ENCODE data around the gene CAPG.
"Not testable (repeated sequence)": the region's sequence is repeated elsewhere in the genome, so short reads cannot be mapped to it uniquely, and the experiment has no call there.

CAPG gene

DNA sequence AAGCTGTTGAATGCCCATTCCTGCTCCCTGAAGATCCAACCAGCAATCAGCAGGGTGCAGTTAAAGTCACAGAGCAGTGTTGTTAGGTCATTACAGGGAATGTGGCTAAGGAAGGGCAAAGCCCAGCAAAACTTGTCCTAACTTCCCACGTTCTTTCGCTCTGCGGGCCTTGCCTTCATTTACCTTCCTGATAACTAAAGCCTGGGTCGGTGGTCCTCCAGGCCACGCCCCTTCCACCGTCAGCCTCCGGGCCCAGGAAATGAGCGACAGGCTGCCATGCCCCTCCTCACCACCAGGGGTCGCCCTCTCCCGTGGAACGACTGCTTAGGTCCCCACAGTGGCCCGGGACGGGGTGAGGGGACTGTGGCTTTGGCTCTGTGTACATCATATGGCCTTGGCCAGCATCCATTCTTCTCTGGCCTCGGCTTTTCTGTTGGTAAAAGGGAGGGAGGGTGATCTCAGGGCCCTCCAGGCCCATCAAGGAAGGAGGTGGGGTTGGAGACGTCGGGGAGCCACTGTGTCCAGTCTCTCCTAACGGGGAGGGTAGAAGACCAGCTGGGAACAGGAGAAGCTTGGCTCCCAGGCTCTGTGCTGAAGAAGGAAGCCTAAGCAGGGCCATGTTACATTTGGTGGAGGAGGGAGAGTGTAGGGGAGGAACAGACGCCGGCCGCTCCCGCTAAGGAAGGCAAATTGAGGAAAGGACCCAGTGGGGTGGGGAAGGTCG, 10.5 kb upstream of the CAPG start:
- peak; percentile 87 to 99 (median 91) for DNase-seq (ENCODE audit: low read depth in 2 of 3, low spot score in 1 of 3)

DNA sequence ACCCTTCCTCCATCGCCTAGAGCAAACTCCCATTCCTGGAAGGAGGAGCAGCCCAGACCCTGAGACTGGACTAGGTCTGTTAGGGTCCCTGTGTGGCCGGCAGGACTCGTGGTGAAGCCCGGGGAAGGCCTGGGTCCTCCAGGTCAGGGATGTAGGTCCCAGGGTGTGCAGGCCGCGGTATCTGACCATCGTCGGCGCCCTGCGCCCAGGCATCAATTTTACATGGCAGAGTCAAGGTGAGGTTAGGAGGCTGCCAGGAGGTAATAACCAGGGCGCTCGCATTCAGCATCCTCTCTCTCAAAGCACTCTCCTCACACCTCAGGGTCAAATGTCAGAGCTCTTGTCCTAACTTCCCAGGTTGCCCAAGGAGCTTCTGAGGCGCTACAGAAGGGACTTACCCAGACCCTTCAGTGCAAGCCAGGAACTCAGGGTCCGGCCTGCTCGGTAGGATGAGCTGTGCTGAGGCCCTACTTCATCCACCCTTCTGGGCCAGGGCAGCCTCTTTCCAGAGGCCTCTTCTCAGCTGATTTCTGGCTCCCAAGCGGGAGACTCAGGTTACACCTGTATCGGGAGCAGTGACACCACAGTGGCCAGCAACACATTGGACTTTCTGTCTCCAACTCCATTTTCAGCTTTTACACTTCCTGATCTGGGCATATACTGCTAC, 9.0 kb upstream of the CAPG start:
- no peak for DNase-seq (ENCODE audit: low read depth in 2 of 3, low spot score in 1 of 3)

DNA sequence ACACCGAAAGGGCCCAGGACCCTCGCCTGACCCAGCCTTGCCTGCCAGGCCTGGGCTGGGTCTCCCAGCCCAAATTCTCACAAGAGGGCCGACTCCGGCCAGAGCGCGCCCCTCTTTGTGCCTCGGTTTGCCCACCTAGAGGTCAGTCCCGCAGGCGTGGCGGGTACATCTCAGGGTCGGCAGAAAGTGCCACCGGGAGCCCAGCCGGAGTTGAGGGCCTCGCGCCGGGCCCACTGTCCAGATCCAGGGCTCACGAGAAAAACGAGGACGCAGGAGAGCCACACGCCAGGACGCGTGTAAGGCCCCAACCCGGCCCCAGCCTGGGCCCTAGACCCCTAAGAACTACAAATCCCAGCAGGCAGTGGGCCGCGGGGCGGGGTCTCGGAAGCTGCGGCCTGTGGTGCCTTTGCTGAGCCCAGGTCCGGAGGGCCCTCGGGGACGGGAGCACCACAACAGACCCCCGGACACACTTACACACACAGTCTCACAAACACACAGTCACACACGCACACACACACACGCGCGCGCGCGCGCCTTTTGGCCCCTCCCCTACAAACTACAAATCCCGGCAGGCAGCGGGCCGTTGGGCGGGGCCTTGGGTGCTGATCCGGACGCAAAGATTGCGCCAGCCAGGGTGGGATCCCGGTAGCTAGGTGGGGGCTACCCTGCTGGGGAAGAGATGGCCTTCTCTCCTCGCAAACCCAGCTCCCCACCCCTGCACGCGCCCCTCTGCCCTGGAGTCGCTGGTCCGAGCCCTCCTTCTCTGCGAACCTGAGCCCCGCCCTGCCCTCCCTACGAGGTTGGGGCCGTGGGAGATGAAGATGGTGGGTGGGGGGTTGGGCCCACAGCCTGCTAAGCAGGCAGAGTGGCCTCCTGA, 8.2 kb upstream of the CAPG start, which contains the start of gene SH2D6:
Gene SH2D6, plus strand, starts transcription at position 583 of the 877 bp plus-strand sequence. CDS start 10,752 bp downstream, outside the sequence.
- DNase-seq (ENCODE audit: low read depth in 2 of 3, low spot score in 1 of 3) = peak; percentile 69 to 81 (median 78)

DNA sequence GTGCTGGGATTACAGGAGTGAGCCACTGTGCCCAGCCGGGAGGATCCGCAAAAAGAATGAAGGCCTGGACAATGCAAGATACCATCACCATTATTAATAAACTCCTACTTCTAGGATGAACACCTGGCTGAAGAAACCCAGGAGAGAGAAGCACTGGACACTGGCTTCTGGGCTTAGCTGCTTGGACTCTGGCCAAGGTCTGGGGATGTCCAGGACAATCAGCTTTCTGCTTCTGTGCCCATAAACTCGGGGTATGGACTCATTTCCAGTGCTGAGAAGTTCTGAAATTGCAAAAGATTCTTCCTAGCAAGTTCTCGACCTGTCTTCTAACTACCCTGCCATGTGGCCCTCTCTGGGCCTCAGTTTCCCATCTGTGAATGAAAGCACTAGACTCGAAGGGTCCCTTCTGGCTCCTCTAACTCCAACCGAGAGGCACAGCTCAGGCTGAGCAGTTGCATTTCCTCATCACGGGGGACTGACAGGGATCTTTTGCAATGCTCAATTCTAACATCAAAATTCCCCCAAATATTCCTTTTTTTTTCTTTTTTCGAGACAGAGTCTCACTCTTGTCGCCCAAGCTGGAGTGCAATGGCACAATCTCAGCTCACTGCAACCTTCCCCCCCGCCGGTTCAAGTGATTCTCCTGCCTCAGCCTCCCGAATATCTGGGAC, 5.9 kb upstream of the CAPG start:
- DNase-seq (ENCODE audit: low read depth in 2 of 3, low spot score in 1 of 3) = no peak

DNA sequence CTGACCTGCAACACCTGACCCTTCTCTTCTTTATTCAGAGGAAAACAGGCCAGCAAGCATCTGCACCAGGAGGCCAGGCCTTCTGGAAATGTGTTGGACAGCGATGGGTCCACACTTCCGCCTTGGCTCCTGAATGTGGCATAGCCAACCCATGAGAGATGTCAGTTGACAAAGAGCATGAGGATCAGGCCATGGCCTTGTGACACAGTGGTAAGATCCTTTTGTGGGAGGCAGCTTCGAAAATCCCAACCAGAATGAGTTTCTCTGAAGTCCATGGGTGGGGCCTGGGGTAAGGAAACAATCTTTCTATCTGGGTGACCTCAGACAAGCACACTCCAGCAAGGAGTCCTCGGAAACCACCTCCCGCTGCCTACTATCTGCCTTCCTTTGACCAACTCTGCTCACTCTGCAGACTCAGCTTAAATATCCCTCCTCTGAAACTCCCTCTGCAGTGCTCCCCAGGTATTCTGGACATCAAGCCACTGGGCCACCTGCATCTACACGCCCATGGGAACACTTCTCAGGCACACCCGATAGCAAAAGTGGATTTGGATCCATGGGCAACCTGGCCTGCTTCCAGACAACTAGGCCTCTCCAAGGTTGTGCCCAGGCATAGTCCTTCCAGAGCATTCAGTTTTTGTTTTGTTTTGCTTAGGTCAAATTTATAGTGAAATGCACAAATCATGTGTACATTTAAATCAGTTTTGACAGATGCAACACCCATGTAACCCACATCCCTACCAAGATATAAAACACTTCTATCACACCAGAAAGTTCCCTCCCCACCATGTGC, 4.8 kb upstream of the CAPG start:
- DNase-seq (ENCODE audit: low read depth in 2 of 3, low spot score in 1 of 3) = no peak

DNA sequence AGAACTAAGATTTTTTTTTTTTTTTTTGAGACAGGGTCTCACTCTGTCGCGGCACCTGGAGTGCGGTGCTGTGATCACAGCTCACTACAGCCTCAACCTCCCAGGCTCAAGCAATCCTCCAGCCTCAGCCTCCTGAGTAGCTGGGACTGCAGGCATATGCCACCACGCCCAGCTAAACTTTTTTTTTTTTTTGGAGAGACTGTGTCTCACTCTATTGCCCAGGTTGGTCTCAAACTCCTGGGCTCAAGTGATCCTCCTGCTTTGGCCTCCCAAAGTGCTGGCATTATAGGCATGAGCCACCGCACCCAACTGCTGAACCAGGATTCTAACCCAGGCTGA, 4.2 kb upstream of the CAPG start:
- not testable (repeated sequence) for DNase-seq (ENCODE audit: low read depth in 2 of 3, low spot score in 1 of 3)

DNA sequence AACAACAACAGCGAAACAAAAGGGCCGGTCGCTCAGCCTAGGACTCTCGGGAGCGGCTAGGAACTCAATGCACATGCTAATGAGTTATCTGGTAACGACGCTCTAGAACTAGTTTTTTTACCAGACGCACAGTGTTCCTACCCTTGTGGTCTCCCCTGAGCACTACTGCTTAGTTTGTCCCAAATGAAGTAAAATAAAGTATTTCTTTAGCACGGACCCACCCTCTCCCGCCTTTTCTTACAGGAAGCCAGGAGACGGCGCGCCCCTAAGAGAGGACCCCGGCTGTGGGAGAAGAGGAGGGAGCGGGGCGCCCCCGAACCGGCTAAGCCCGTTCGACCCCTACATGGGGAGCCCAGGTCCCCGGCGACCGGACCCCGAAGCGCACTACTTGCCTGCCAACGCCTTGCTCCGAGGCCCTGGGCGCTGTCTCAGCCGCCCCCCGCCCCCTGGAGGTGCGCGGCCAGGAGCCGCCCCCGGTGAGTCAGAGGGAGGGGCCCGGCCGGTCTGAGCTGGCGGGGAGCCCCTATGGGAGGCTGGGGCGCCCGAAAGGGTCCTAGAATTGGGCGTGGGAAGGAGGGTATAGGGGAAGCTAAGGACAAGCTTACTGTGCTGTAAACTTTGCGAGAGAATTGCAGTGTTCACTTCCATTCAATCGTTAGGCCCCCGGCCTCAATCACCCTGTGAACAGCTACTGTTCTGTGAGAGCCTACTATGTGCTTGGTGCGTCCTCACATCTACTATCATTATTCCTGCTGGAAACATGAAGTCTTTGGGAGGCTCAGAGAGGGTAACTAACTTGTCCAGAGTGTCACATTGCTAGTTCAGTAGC, 3.6 kb upstream of the CAPG start:
- DNase-seq (ENCODE audit: low read depth in 2 of 3, low spot score in 1 of 3) = no peak

DNA sequence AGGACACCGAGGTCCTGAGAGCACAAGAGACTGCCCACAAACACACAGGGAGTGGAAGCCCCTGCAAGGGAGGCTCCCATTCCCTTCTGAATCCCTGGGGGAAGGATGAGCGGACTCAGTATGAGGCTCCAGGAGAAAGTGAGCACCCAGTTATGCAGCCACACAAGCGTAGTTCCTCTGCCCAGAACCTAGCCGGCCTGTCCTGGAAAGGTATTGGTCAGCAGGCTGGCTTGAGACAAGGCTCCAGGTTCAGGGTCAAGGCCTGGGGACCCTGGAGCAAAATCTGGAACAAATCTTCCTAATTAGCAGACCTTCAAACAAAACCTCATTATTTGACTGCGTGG, 1.2 kb upstream of the CAPG start:
- no peak for DNase-seq (ENCODE audit: low read depth in 2 of 3, low spot score in 1 of 3)

DNA sequence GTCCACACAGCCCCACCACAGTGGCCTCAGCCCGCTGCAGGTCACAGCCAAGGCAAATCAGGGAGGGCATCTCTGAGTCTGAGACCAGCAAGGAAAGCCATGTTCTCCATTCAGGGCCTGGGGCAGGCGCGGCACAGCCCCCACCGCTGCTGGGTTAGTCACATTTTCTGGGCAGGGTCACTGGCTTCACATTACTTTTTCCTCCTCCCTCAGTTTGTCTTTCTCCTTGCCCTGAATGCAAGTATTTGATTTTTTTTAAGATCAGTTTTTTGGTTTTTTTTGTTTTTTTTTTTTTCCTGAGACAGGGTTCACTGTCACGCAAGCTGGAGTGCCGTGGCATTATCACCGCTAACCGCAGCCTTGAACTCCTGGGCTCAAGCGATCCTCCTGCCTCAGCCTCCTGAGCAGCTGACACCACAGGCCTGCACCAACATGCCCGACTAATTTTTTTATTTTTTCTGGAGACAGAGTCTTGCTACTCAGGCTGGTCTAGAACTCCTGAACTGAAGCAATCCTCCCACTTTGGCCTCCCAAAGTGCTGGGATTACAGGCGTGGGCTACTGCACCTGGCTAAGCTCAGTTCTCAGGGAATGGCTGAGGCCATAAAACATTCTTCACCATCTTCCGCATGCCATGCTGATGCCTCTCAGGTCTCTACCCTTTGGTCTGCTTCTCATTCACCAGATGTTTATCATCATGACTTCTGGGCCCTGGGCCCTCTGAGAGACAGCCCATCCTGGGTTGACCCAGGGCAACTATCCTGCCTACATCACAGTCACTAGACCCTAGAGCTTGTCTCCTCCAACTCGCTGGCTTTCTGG, 628 bp upstream of the CAPG start:
- DNase-seq (ENCODE audit: low read depth in 2 of 3, low spot score in 1 of 3) = no peak

DNA sequence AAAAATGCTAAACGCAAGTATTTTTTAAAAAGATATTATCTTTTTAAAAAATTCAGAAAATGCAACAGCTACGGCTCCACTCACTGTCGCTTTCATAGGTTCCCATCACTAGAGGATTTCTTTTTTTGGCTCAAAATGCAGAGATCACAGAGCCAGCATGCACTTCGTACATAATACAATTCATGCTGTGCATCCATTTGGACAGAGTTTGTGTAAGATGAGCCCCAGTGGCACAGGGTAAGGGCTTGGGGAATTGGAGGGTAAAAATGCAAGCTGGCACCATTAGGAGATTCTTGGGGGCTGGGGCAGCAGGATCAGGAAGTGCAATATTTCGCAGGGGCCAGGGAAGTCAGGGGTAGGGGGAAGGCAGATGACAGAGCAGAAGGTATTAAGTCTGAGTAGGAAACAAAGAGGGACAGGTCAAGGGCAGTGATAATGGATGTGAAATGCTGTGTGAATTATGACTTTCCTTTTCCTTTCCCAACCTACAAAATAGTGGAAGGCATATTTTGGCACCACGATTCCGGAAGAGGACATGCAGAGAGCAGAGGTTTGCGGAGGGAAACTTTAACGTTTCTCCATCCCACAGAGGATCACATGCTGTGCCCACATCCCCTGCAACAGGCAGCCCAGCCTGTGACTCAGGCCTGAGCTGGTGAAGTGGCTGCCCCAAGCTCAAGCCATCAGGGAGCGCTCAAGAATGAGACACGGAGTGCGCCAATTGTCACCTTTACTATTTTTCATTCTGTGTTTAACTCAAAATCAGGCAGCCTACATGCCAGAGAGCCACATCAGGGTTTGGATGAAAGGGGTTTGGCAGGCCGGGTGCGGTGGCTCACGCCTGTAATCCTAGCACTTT, 4.7 kb downstream of the CAPG start:
- peak; percentile 51 to 63 (median 52) for DNase-seq (ENCODE audit: low read depth in 2 of 3, low spot score in 1 of 3)

DNA sequence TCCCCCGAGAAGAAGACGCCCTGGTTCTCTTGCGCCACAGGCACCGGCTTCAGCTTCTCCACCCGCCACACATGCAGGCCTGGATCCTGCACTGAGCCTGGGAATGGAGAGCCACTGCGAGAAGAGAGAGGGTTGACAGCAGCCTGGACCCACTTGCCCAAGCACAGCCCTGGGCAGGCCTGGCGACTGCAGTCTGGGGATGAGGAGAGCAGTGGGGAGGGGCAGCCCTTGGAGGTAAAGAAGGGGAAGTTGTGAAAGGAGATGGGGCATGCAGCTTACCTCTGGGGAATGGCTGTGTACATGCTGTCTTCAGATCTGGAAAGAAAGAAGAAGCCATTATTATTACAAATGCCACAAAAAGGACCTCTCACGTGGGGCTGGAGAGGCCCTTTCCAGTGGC, 8.3 kb downstream of the CAPG start:
- DNase-seq (ENCODE audit: low read depth in 2 of 3, low spot score in 1 of 3) = no peak

DNA sequence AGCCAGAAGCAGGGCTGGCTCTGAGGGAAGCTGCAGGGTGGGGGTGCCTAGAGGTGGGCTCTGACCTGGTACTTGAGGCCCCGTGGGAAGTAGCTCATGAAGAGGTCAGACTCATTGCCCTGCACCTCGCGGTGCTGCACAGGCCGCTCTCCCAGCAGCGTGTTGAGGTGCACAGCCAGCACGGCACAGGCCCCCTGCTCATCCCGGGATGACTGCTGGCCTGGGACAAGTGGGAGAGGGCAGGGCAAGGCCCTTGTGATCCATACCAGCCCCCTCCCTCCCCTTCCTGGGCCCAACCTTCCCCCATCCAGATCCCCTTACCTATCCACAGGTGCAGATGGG, 8.7 kb downstream of the CAPG start:
- DNase-seq (ENCODE audit: low read depth in 2 of 3, low spot score in 1 of 3) = no peak

DNA sequence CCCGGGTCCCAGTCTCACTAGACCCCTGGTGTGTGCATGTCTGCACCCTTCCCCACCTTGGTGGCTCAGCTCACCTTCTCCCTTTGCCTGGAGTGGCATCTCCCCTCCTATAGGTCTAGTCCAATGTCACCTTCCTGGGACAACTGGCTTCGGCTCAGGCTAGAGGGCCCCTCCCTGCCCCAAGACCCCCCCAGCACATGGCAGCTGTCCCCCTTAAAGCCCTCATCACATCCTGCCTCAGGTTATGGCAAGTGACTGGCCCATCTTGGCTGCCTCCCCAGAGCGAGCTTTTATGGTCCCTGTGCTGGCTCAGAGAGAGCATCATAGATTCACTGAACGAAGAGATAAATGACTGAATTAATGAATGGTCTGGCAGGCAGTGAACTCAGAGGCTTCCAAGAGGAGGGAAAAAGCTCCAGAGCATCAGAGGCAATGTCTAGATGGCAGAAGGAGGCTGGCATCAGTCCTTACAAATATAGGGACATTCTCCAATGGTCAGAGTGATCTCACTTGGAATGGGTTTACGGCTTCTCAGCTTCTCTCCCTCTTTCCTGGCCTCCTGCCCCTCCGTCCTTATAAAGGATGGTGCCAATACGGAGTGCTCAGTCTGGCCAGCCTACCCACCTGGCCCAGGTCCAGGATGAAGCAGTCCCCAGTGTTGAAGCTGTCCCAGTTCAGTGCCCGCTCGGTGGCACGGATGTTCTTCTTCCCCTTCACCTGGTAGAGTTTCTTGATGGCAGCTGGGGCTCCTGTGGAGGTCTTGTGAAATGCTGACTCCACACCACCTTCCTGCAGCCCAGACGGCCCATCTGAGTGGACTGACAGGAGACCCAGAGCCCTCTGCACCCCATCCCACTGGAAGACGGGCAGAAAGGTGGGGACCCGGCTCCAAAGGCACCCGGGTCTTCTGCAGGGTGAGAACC, 9.4 kb downstream of the CAPG start:
- no peak for DNase-seq (ENCODE audit: low read depth in 2 of 3, low spot score in 1 of 3)

DNA sequence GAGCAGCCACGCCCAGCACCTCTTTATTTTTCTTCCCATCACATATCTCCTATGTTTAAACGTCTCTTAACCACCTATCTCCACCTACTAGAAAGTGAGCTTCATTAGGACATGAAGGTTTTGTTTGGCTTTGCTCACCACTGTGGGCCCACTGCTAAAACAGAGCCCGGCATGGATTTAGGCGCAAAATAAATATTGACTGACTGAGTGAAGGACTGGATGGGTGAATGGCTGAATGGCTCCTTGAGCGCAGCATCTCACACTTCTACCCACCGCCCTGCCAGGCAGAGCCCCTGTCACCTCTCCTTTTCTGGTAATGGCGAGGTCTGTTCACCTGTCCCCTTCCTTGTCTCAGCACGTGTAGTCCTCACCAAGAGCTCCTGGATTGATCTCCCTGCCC, 10.1 kb downstream of the CAPG start:
- DNase-seq (ENCODE audit: low read depth in 2 of 3, low spot score in 1 of 3) = no peak

DNA sequence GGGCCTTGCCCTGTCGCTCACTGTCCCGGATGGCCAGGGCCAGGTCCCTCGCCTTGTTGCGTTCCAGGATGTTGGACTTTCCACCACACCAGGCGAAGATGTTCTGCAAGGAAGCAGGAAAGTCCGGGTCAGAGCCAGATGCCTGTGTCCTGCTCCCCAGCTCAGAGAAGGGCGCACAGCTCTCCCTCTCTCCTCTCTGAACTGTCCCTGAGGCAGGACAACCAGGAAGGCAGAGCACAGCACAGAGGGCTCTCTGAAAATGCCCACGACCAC, 11.0 kb downstream of the CAPG start:
- DNase-seq (ENCODE audit: low read depth in 2 of 3, low spot score in 1 of 3) = no peak

DNA sequence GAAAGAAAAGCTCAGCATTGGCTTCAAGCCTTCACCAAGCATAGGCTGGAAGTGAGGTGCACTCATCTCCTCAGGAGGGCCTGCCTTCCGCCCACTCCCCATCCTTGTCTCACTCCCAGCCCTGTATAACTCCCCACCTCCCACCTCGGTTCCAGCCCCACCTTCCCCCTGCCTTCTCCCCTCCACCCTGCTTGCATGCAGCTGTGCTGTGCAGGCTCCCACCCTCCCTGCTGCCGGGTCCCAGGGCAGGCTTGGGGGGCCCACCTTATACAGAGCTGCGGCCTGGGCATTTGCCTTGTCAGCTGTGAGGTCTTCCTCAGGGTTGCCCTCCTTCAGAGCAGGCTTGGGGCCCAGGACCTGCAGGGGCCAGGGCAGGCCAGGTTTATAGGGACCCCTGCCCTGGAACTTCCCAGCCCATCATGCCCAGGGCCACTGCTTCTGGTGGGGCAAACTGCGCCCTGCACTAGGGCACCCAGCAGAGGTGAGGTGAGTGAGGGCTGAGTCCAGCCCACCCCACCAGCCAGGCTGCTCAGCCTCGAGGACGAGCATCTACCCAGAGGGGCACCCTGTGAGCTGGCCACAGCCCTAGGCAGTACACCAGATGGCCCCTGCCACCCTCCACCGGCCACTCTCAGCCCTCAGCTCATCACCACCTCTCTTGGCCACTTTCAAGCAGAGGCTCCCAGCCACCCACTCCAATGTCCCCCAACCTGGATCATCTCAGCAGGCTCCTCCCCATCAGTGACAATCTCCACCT, 11.6 kb downstream of the CAPG start:
- DNase-seq (ENCODE audit: low read depth in 2 of 3, low spot score in 1 of 3) = no peak

DNA sequence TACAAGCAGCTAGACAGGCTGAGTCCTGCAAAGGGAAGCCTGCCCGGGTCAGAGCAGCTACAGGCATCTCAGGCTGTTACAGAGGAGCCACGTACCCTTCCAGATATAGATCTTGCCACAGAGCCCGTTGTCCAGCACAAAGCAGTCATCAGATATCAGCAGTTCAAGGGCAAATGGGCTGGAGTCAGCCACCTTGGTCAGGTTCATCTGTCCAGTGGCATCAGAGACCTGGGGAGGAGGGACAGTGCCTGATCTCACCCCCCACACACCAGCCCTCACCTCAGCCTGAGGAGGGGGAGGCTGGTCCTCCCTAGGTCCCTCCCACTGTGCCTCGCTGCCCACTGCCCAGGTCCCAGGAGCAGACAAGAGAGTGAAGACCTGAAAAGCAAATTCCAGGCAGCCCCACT, 12.2 kb downstream of the CAPG start:
- no peak for DNase-seq (ENCODE audit: low read depth in 2 of 3, low spot score in 1 of 3)
